HepG2 (cell line): ENCODE data around the gene ZFAND2B. TPM values are rescaled to one million over a fixed set of nuclear protein-coding genes. Genes with fewer than 3 reads are reported as not detected.
A peak's percentile ranks its signal among the peaks of the same experiment; 100 is the strongest.

Experiments used
- ARNT2 ChIP-seq: sonication (generic); formaldehyde crosslinking; IDR thresholded peaks from 2 replicates; pipeline ENCODE4 v1.8.0; 2022; ENCODE audit warnings: mild to moderate bottlenecking, low read depth, missing genetic modification reagents, moderate library complexity
- DNMT1 ChIP-seq: sonication (generic); formaldehyde crosslinking; IDR thresholded peaks from 2 replicates; pipeline ENCODE4 v1.5.1; 2020; ENCODE audit warnings: mild to moderate bottlenecking, missing genetic modification reagents
- GMEB1 ChIP-seq: sonication (generic); formaldehyde crosslinking; IDR thresholded peaks from 2 replicates; pipeline ENCODE4 v1.5.1; 2020; ENCODE audit warnings: missing genetic modification reagents, mild to moderate bottlenecking, borderline replicate concordance
- HDAC2 ChIP-seq: sonication (generic); formaldehyde crosslinking; IDR thresholded peaks from 2 replicates; pipeline ENCODE4 v1.4.0; 2020; ENCODE audit warnings: missing genetic modification reagents
- HNRNPUL1 ChIP-seq: fragments of 200-400 bp; formaldehyde crosslinking; IDR thresholded peaks from 2 replicates; pipeline ENCODE4 v1.6.1; 2017; ENCODE audit warnings: low read depth, mild to moderate bottlenecking, low read length, moderate library complexity
- MLXIP ChIP-seq: sonication (generic); formaldehyde crosslinking; IDR thresholded peaks from 2 replicates; pipeline ENCODE4 v1.9.0; 2021; ENCODE audit warnings: missing genetic modification reagents, borderline replicate concordance
- MTF2 ChIP-seq: sonication (generic); formaldehyde crosslinking; IDR thresholded peaks from 2 replicates; pipeline ENCODE4 v1.5.0; 2020; ENCODE audit warnings: missing genetic modification reagents, borderline replicate concordance
- MXD4 ChIP-seq: IDR thresholded peaks from 2 replicates; pipeline ENCODE4 v1.6.1; 2016; ENCODE audit warnings: mild to moderate bottlenecking, missing biosample characterization, missing genetic modification reagents
- NR2F1 ChIP-seq, 2 experiments: fragments of 450-650 bp in 1 of 2; formaldehyde crosslinking in 1 of 2; IDR thresholded peaks; 2 replicates each; pipeline versions ENCODE4 v1.5.0 to v1.6.1; 2016 to 2020; ENCODE audit warnings: mild to moderate bottlenecking in 1 of 2, missing compliant biosample characterization in 1 of 2, missing genetic modification reagents in 1 of 2, moderate library complexity in 1 of 2
- PRDM15 ChIP-seq: sonication (generic); formaldehyde crosslinking; IDR thresholded peaks from 2 replicates; pipeline ENCODE4 v1.4.0; 2020; ENCODE audit warnings: missing genetic modification reagents
- PRPF4 ChIP-seq: fragments of 200-400 bp; formaldehyde crosslinking; IDR thresholded peaks from 2 replicates; pipeline ENCODE4 v1.6.1; 2016; ENCODE audit warnings: low read length, low read depth; ENCODE audit not compliant: poor library complexity, severe bottlenecking
- U2AF2 ChIP-seq: fragments of 200-400 bp; formaldehyde crosslinking; IDR thresholded peaks from 2 replicates; pipeline ENCODE4 v1.6.1; 2017; ENCODE audit warnings: low read depth, mild to moderate bottlenecking, low read length
- XBP1 ChIP-seq: sonication (generic); formaldehyde crosslinking; IDR thresholded peaks from 2 replicates; pipeline ENCODE4 v1.5.0; 2020; ENCODE audit warnings: missing genetic modification reagents
- ZNF253 ChIP-seq: sonication (generic); formaldehyde crosslinking; IDR thresholded peaks from 2 replicates; pipeline ENCODE4 v1.8.0; 2022; ENCODE audit warnings: mild to moderate bottlenecking, missing genetic modification reagents, borderline replicate concordance
- ZNF557 ChIP-seq: sonication (generic); formaldehyde crosslinking; IDR thresholded peaks from 2 replicates; pipeline ENCODE4 v1.4.0; 2020; ENCODE audit warnings: missing genetic modification reagents
- ZNF724P ChIP-seq: sonication (generic); formaldehyde crosslinking; IDR thresholded peaks from 2 replicates; pipeline ENCODE4 v1.8.0; 2022; ENCODE audit warnings: missing genetic modification reagents, borderline replicate concordance
- ZNF839 ChIP-seq: sonication (generic); formaldehyde crosslinking; IDR thresholded peaks from 2 replicates; pipeline ENCODE4 v1.4.0; 2020; ENCODE audit warnings: missing genetic modification reagents, mild to moderate bottlenecking, borderline replicate concordance
- ZSCAN5A ChIP-seq: sonication (generic); formaldehyde crosslinking; IDR thresholded peaks from 2 replicates; pipeline ENCODE4 v1.8.0; 2022; ENCODE audit warnings: mild to moderate bottlenecking, missing genetic modification reagents, borderline replicate concordance
- polyA plus RNA-seq, 8 experiments: library from polyadenylated mRNA; depleted of rRNA in 3 of 8; stranded (reverse) in 7 of 8; unstranded in 1 of 8; fragments of >200 nt; fragmentation: Illumina TruSeq in 4 of 8; extraction: Trizol in 4 of 8; gene quantifications; 2 replicates each; pipeline versions ENCODE4 v1.2.1 to v1.2.3, GENCODE V29; 2011 to 2016; ENCODE audit warnings: low read depth in 4 of 8, missing spikeins in 1 of 8, mixed read lengths in 1 of 8; ENCODE audit not compliant: insufficient read depth in 1 of 8
- total RNA-seq, 5 experiments: library from RNA; depleted of rRNA; stranded (reverse); fragments of >200 nt; fragmentation: Illumina TruSeq; extraction: Trizol; gene quantifications; 2 replicates each; pipeline ENCODE4 v1.2.3, GENCODE V29; 2016; ENCODE audit warnings: low read depth in 1 of 5

ZFAND2B gene
- total and polyA plus RNA-seq, 2 of the 13 experiments (the other 11 are each of a cell fraction or from before 2014, with no cell fraction given), result 53.3 to 115 TPM

- TF ChIP-seq PRDM15 (CRISPR knock-in tag) (0 out of 2 replicates have a peak, but pooled peaks have one; percentile 16), MTF2 (CRISPR knock-in tag) (no peak), MLXIP (peak; percentile 28; the same call in 1 of the 2 replicates), ZNF724P (no peak; the same call in 1 of the 2 replicates), NR2F1 (CRISPR knock-in tag; IDR thresholded peaks at IDR 0.05) (no peak), DNMT1 (CRISPR knock-in tag) (no peak), ZSCAN5A (no peak; the same call in 1 of the 2 replicates), HNRNPUL1 (no peak), U2AF2 (no peak; the same call in 1 of the 2 replicates), HDAC2 (CRISPR knock-in tag) (peak; percentile 53; the same call in 1 of the 2 replicates), XBP1 (CRISPR knock-in tag) (no peak), ZNF839 (CRISPR knock-in tag) (no peak), MXD4 (peak; percentile 16; the same call in 1 of the 2 replicates), GMEB1 (CRISPR knock-in tag) (peak; percentile 93), ZNF557 (CRISPR knock-in tag) (peak; percentile 39; the same call in 1 of the 2 replicates), ARNT2 (peak; percentile 19; the same call in 1 of the 2 replicates), PRPF4 (no peak), ZNF253 (CRISPR knock-in tag) (0 out of 2 replicates have a peak, but pooled peaks have one; percentile 51)
Measured at GRCh38 chr2:219229305-219230058, 22.9 kb downstream of the ZFAND2B start, which contains the start of the genes ANKZF1 and ATG9A (continued).
